Fibroblast of the aortic adventitia (primary cell): ENCODE results near the gene VAMP3. TPM values are rescaled to one million over a fixed set of nuclear protein-coding genes. Genes with fewer than 3 reads are reported as not detected.

ENCODE experiments used
- DNase-seq: peaks from one replicate; pipeline ENCODE4 v3.0.0-alpha.2; 2010; ENCODE audit warnings: low read depth
- H3K4me3 ChIP-seq: 2 replicates; pipeline ENCODE4 v1.5.1; 2011; ENCODE audit warnings: low read depth, mild to moderate bottlenecking, control low read depth, low read length, moderate library complexity
- CTCF ChIP-seq: IDR thresholded peaks from 2 replicates; pipeline ENCODE4 v1.5.1; 2011; ENCODE audit warnings: mild to moderate bottlenecking, low read length, control low read depth, inconsistent platforms; ENCODE audit not compliant: insufficient read depth
- total RNA-seq: library from RNA; depleted of rRNA; stranded (reverse); fragments of >200 nt; gene quantifications from 2 replicates; pipeline ENCODE4 v1.2.3, GENCODE V29; 2012; ENCODE audit warnings: low replicate concordance

Gene VAMP3
- total RNA-seq, 1 donor: 135 TPM

GRCh38 chr1:7749126-7749525, 22.0 kb upstream of the VAMP3 start:
- no peak overlapping the region for H3K4me3 ChIP-seq
- TF ChIP-seq CTCF: no peak
- no peak for DNase-seq

GRCh38 chr1:7751174-7751573, 19.9 kb upstream of the VAMP3 start:
- H3K4me3 ChIP-seq: no peak overlapping the region
- no peak for DNase-seq
- TF ChIP-seq CTCF: no peak

GRCh38 chr1:7752512-7753417, 18.3 kb upstream of the VAMP3 start:
- peak; percentile 72 for TF ChIP-seq CTCF
- DNase-seq: peak; percentile 81
- H3K4me3 ChIP-seq: peak overlapping the region; percentile 46

GRCh38 chr1:7753641-7754040, 17.5 kb upstream of the VAMP3 start:
- H3K4me3 ChIP-seq: no peak overlapping the region
- no peak for DNase-seq
- TF ChIP-seq CTCF: no peak

GRCh38 chr1:7754234-7754633, 16.9 kb upstream of the VAMP3 start:
- no peak for TF ChIP-seq CTCF
- no peak overlapping the region for H3K4me3 ChIP-seq
- DNase-seq: no peak

DNA sequence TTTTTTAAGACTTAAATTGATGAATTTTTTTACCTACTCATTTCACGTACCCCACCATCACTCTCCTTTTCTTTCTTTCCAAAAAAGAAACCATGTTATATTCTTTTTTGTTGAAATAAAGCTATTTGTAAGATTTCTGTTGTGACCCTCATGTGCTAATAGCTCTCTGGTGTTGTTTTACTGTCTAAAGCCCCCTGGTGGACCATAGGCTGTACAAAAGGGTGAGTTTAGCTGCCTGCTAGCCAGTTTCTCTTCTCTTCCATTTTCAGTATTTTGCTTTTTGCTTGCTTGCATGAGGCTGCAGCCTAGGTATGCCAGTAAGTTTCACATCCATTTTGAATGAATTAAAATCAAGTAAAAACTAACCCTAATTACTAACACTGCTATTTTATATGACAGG, 15.6 kb upstream of the VAMP3 start:
- peak; percentile 7 for DNase-seq
- TF ChIP-seq CTCF: peak; percentile 41
- H3K4me3 ChIP-seq: no peak overlapping the region

DNA sequence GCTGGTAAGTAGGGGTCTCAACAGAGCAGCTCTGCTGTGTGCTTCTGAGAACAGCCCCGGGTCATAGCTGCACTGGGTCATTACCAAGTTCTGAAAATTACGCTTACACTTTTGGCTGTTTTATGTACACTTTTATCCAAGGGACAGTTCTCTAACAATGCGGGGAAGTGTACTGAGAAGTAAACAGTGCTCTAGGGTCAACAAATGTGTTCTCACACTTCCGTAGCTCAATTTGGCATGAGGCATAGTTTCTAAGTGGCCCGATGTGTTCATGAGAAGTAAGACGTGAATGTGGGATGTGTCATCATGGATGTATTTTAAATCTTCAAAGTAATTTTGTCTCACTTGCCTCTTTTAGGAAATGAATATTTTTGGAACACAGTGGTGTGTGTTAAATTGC, 10.9 kb upstream of the VAMP3 start:
- no peak for DNase-seq
- TF ChIP-seq CTCF: no peak
- no peak overlapping the region for H3K4me3 ChIP-seq
